Neural cell (in vitro differentiated cells): ENCODE results near the gene LYPD3.

Experiments
- CTCF ChIP-seq: fragments of 450-650 bp; IDR thresholded peaks from 2 replicates; pipeline ENCODE4 v1.5.1; 2014; ENCODE audit warnings: antibody characterized with exemption, mild to moderate bottlenecking, moderate library complexity; ENCODE audit not compliant: poor library complexity, severe bottlenecking
- EP300 ChIP-seq: fragments of 450-650 bp; conservative IDR thresholded peaks from 2 replicates; pipeline ENCODE4 v1.6.1; 2014; ENCODE audit warnings: antibody characterized with exemption, mild to moderate bottlenecking, moderate library complexity; ENCODE audit not compliant: poor library complexity, severe bottlenecking
- EZH2 ChIP-seq: fragments of 200-600, 300-800 bp; shearing (Covaris generic), sonication (generic); IDR thresholded peaks from 2 replicates; pipeline ENCODE4 v1.6.1; 2014; ENCODE audit warnings: antibody characterized with exemption, low read length, borderline replicate concordance, mild to moderate bottlenecking; ENCODE audit not compliant: insufficient read depth, poor library complexity, severe bottlenecking
- POLR2AphosphoS5 ChIP-seq: IDR thresholded peaks from 2 replicates; pipeline ENCODE4 v1.6.1; 2012
- RAD21 ChIP-seq: fragments of 450-650 bp; conservative IDR thresholded peaks from 2 replicates; pipeline ENCODE4 v1.6.1; 2014; ENCODE audit warnings: antibody characterized with exemption, mild to moderate bottlenecking, moderate library complexity
- SMC3 ChIP-seq: fragments of 450-650 bp; conservative IDR thresholded peaks from 2 replicates; pipeline ENCODE4 v1.6.1; 2014; ENCODE audit warnings: antibody characterized with exemption, mild to moderate bottlenecking, moderate library complexity; ENCODE audit not compliant: poor library complexity
- TAF1 ChIP-seq: IDR thresholded peaks from 2 replicates; pipeline ENCODE4 v1.6.1; 2012; ENCODE audit warnings: low read depth
- TF ChIP-seq, protein P1 (sequence below): IDR thresholded peaks from 2 replicates; pipeline ENCODE4 v1.6.1; 2012; ENCODE audit warnings: borderline replicate concordance

DNA sequence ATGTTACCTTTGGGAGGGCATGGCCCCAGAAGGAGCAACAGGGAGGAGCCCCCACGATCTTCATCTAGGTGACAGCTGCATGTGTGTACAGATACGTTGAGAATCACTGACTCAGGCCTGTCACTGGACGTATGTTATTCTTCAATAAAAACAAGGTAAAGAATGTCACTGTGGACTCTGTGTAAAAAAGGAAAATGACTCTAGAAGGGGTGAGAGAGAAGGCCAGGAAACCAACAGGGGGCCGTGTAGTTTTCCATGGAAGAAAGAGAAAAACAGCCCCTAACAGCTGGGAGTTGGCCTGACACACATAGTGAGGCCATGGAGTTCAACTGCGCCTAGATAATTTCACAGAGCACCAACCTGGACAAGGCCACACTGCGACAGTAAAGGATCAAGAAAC is 1.9 kb upstream of the LYPD3 start:
- TF ChIP-seq POLR2AphosphoS5 (no peak), RAD21 (no peak), CTCF (no peak), TAF1 (no peak), EZH2 (no peak), SMC3 (no peak), EP300 (no peak)
- TF ChIP-seq, protein P1, sequence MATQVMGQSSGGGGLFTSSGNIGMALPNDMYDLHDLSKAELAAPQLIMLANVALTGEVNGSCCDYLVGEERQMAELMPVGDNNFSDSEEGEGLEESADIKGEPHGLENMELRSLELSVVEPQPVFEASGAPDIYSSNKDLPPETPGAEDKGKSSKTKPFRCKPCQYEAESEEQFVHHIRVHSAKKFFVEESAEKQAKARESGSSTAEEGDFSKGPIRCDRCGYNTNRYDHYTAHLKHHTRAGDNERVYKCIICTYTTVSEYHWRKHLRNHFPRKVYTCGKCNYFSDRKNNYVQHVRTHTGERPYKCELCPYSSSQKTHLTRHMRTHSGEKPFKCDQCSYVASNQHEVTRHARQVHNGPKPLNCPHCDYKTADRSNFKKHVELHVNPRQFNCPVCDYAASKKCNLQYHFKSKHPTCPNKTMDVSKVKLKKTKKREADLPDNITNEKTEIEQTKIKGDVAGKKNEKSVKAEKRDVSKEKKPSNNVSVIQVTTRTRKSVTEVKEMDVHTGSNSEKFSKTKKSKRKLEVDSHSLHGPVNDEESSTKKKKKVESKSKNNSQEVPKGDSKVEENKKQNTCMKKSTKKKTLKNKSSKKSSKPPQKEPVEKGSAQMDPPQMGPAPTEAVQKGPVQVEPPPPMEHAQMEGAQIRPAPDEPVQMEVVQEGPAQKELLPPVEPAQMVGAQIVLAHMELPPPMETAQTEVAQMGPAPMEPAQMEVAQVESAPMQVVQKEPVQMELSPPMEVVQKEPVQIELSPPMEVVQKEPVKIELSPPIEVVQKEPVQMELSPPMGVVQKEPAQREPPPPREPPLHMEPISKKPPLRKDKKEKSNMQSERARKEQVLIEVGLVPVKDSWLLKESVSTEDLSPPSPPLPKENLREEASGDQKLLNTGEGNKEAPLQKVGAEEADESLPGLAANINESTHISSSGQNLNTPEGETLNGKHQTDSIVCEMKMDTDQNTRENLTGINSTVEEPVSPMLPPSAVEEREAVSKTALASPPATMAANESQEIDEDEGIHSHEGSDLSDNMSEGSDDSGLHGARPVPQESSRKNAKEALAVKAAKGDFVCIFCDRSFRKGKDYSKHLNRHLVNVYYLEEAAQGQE = no peak
